Pancreas (tissue), 10 donors: ENCODE results near the gene EZR. TPM values are rescaled to one million over a fixed set of nuclear protein-coding genes. Genes with fewer than 3 reads are reported as not detected.

Experiments used
- ATAC-seq, 4 donors: fragments of 200-7000 bp; cut with Tn5 transposase; one replicate each; pipeline versions ENCODE4 v1.8.0 to v1.9.1; 2020; ENCODE audit warnings: mild to moderate bottlenecking in 4 of 4, moderate library complexity in 4 of 4
- DNase-seq, 6 donors: peaks; one replicate each; pipeline ENCODE4 v3.0.0-alpha.2; 2020
- FAIRE-seq: peaks from 2 replicates; lab custom pipeline; 2012; peaks lifted over from hg19 to GRCh38; lab: Jason Lieb, UNC
- H3K27ac ChIP-seq, 4 donors: fragments of 200-600 bp; sonication (generic); 1 replicate in 3 of 4; 2 replicates in 1 of 4; pipeline versions ENCODE4 v1.5.0 to v1.8.0; 2020
- H3K27me3 ChIP-seq, 4 donors: fragments of 200-600 bp; one replicate each; pipeline ENCODE4 v1.8.0; 2021
- H3K36me3 ChIP-seq, 3 donors: fragments of 200-600 bp; sonication (generic) in 1 of 3; one replicate each; pipeline versions ENCODE4 v1.5.0 to v1.8.0; 2020 to 2021
- H3K4me1 ChIP-seq, 3 donors: fragments of 200-600 bp; one replicate each; pipeline ENCODE4 v1.8.0; 2021
- H3K4me3 ChIP-seq, 4 donors: fragments of 200-600 bp; sonication (generic) in 2 of 4; one replicate each; pipeline versions ENCODE4 v1.5.0 to v1.8.0; 2020 to 2021
- H3K9me3 ChIP-seq, 4 donors: fragments of 200-600 bp; one replicate each; pipeline ENCODE4 v1.8.0; 2021
- CTCF ChIP-seq, 4 donors: fragments of 200-600 bp; sonication (generic) in 3 of 4; IDR thresholded peaks; one replicate each; pipeline versions ENCODE4 v1.5.0 to v1.8.0; 2021; ENCODE audit warnings: antibody characterized with exemption in 4 of 4
- WGBS, 2 donors: extraction: QIAGEN DNeasy Blood & Tissue Kit; methylation state at CpG; one replicate each; pipeline ENCODE4 v1.1.7; 2013; 5-methylcytosine and 5-hydroxymethylcytosine counted together
- intact Hi-C, 3 donors: fragments of 100-400 bp; cut with DNase I; formaldehyde crosslinking; loops; one replicate each; pipeline versions ENCODE4 v1.11.1 to v1.14.2; 2022
- polyA plus RNA-seq, 2 donors: library from polyadenylated mRNA; stranded (reverse); fragments of 200-250 nt; gene quantifications; one replicate each; pipeline ENCODE4 v1.2.3, GENCODE V29; 2013
- total RNA-seq, 6 donors: library from RNA; stranded (reverse); fragmentation: NEBNext Ultra II Directional in 4 of 6; extraction: Animal tissue kit (Norgen Biotek cat#: 25700) in 4 of 6; gene quantifications; one replicate each; pipeline versions ENCODE4 v1.2.1 to v1.2.4, GENCODE V29; 2021 to 2023
- donor health status: healthy with polysubstance abuse.
- donor health status: DM: no; HTN: no; CAD: no; lungs with moderate emphysema.
- donor health status: DM: no; HTN: no; CAD: no.
- donor health status: control.
- donor health status: control.
- donor health status: Bipolar disorder and iron deficiency.
- donor health status: DM: yes; HTN: yes; CAD: no.
- donor health status: DM: no; HTN: no; CAD: no.
- donor health status: DM: no; HTN: no; CAD: no.
- donor health status: DM: yes; HTN: yes; CAD: no.

EZR gene
- total and polyA plus RNA-seq, 8 donors = 68.1 to 109 (median 89.7) TPM

- Histone ChIP-seq H3K27ac (no peak overlapping the region), H3K9me3 (no peaks in the 10 kb centered on the region), H3K27me3 (no peaks in the 10 kb centered on the region), H3K36me3 (peaks cover 5 to 42% (median 33%) of the 10 kb centered on the region in 3 donors), H3K4me3 (no peak overlapping the region), H3K4me1 (no peaks in the 10 kb centered on the region)
- FAIRE-seq (no peak), ATAC-seq (no peak), DNase-seq (no peak)
- no peak for TF ChIP-seq CTCF (IDR thresholded peaks at IDR 0.05)
- 94% methylated on average over 14 of the region's 14 CpGs for WGBS, 2 donors
- intact Hi-C loops = no loop called here
Measured at GRCh38 chr6:158764183-158764849, 54.9 kb downstream of the EZR start.

- 63 to 65% methylated on average over 11 of the region's 11 CpGs for WGBS, 2 donors
- H3K4me3 ChIP-seq = no peak overlapping the region
- FAIRE-seq (no peak), DNase-seq (no peak), ATAC-seq (peak in 1 of 4 donors; percentile 26)
- TF ChIP-seq CTCF (IDR thresholded peaks at IDR 0.05) = no peak
- H3K27ac ChIP-seq = no peak overlapping the region
- no peaks in the 10 kb centered on the region for H3K9me3 ChIP-seq
- H3K36me3 ChIP-seq = peaks cover 5 to 35% (median 26%) of the 10 kb centered on the region in 3 donors
- no peaks in the 10 kb centered on the region for H3K4me1 ChIP-seq
- no peaks in the 10 kb centered on the region for H3K27me3 ChIP-seq
- intact Hi-C loops = no loop called here
Measured at GRCh38 chr6:158763434-158764182, 55.6 kb downstream of the EZR start.

- DNase-seq (no peak), FAIRE-seq (no peak), ATAC-seq (peak in 1 of 4 donors; percentile 22)
- Histone ChIP-seq H3K4me1 (no peaks in the 10 kb centered on the region), H3K36me3 (peaks cover 5 to 28% (median 19%) of the 10 kb centered on the region in 3 donors), H3K9me3 (no peaks in the 10 kb centered on the region), H3K27ac (no peak overlapping the region), H3K27me3 (no peaks in the 10 kb centered on the region), H3K4me3 (no peak overlapping the region)
- 68% methylated on average over 12 of the region's 12 CpGs for WGBS, 2 donors
- intact Hi-C loops = no loop called here
- no peak for TF ChIP-seq CTCF (IDR thresholded peaks at IDR 0.05)
Measured at GRCh38 chr6:158762787-158763433, 56.3 kb downstream of the EZR start.

GRCh38 chr6:158761746-158762145 lies 57.4 kb downstream of the EZR start:
- 92 to 93% methylated on average over 10 of the region's 10 CpGs for WGBS, 2 donors
- TF ChIP-seq CTCF (IDR thresholded peaks at IDR 0.05) = no peak
- H3K27ac ChIP-seq = no peak overlapping the region
- FAIRE-seq = no peak
- H3K4me1 ChIP-seq = no peaks in the 10 kb centered on the region
- peaks cover 3 to 16% (median 12%) of the 10 kb centered on the region in 3 donors for H3K36me3 ChIP-seq
- intact Hi-C loops = no loop called here
- no peak overlapping the region for H3K4me3 ChIP-seq
- H3K27me3 ChIP-seq = no peaks in the 10 kb centered on the region
- ATAC-seq = no peak
- no peaks in the 10 kb centered on the region for H3K9me3 ChIP-seq
- no peak for DNase-seq
